Occipital lobe (tissue), 2 donors: Measurements from ENCODE around the gene ETF1. TPM values are rescaled to one million over a fixed set of nuclear protein-coding genes. Genes with fewer than 3 reads are reported as not detected.

ENCODE experiments used
- DNase-seq: peaks from one replicate; lab custom pipeline; 2025; lab: John Stamatoyannopoulos, UW
- total RNA-seq: library from RNA; depleted of rRNA; stranded (reverse); fragments of >200 nt; gene quantifications from one replicate; pipeline ENCODE4 v1.2.3, GENCODE V29; 2014

The ETF1 gene
- 63.3 TPM for total RNA-seq

DNA sequence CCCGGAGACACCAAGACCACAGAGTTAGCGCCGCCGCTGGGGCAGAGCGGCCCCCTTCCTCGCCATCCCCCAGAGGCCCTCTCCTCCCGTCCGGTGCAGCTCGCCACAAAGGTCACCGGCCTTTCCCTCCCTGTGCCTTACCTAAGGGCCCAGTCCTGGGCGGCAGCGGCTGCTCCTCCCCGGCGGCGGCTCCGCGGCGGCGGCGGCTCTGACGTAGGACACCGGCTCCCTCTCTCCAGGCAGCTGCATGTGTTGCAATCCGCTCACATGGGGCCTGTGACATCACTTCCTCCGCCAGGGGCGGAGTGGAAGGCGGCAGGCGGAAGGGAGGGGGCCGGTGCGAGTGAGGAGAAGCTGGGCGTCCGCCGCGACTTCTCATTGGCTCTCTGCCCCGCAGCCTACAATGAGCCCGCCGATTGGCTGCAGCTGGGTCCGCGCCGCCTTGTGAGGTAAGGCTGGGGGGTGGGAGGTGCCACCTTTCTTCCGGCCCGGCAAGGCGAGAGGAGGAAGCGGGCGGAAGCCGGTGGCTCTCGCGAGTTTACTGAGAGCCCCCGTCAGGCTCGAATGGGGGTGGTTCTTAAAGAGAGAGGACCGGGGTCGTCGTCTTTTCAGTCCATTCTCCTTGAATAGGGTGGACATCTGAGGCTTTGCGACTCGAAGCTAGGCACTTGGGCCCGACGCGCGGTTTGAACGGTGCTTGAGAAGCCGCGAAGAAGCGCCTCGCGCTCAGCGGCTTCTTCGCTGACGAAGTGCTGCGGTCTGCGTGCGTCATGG lies at the start of gene ETF1:
ETF1 (minus strand) TSS at position 281 of the 774 bp plus-strand sequence. CDS start 318 bp downstream, outside the sequence.
- DNase-seq: peak; percentile 100

DNA sequence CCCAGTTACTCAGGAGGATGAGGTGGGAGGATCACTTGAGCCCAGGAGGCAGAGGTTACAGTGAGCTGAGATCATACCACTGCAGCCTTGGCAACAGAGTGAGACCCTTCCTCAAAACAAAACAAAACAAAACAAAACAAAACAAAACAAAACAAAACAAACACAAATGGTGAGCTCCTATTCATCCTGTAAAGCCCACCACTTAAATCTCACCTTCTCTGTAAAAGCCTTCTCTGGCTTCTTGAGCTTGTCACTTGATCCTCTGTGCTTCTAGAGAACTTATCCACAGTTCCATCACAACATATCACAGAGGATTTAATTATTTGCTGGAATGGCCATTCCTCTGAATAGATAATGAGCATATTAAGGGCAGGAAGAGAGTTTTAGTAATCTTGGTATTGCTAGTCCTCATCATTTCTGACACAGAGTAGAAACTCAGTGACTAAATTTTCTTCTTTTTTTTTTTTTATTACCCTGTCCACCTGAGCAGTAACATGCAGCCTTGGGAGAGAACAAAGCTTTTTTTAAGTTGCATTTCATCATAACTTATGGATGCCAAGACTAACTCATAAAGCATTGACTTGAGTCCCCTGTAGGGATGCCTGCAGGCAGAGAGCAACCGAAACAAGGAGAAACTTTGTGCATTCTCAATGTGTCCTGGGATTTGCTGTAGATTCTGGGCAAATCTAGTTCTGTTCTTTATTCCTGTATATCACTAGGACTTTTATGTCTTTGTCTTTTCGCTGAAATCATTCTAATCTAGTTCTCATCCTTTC lies 45.2 kb upstream of the ETF1 start:
- no peak for DNase-seq

DNA sequence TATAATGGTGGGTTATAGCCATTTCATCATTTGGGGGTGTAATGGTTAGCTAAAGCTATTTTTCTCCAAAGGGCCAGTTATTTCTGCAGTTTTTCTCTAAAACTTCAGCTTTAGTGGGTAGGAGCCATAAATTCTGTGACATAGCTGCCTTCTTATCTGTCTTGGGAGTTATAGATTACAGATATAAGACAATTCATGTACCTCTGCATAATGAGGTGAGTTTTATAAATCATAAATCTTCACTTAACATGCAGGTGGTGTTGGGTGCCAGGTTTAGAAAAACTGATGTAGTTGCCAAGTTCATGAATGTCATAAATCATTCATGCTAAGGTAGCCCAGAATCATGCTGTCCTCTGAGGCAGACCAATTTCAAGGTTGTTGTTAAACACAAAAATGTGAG lies 42.1 kb upstream of the ETF1 start:
- no peak for DNase-seq

DNA sequence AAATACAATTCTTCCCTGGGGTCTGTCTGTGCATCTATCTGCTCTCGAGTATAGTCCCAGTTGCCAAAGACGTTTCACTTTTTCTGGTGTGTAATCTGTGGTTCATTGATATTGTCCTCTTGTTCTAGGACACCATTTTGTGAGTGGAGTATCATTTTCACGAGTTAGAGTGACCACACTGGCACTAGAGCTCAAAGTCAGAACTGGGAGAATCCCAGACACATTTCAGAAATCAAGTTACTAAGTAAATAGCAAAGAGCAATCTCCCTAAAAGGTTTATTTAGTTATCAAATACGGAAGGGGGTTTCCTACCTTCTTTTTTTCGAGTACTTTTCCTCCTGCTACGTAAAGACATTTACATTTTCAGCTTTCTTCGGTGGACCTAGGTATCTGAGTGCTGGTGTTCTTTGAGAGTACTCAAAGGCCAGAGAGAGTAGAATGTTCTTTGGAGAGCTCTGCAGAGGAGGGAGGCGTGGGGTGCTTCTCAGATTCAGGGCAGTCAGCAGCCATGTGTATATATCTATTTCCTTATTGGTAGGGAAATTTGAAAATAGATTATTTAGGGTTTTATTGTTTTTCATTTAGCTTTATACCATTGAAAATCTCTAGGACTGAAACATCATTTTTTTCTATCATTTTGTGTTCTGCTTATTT lies 41.1 kb upstream of the ETF1 start:
- no peak for DNase-seq

DNA sequence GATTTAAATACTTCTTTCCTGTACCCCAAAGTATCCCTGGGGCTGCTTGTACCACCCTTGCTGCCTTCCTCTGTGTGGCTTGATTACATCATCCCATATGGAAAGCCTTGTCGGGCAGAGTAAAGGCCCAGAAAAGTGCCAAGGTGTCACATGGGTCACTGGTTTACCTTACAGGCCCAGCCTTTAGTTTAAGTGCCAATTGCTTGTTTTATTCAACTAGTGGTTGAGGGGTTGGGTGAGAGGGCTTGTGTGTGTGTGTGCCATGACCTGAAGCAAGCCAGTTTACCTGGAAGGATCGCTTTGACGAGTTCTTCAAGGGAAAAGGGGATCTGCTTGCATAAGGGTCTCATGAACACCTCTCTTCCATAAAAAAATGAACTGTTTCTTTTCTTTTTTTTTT lies 39.9 kb upstream of the ETF1 start:
- DNase-seq: no peak

DNA sequence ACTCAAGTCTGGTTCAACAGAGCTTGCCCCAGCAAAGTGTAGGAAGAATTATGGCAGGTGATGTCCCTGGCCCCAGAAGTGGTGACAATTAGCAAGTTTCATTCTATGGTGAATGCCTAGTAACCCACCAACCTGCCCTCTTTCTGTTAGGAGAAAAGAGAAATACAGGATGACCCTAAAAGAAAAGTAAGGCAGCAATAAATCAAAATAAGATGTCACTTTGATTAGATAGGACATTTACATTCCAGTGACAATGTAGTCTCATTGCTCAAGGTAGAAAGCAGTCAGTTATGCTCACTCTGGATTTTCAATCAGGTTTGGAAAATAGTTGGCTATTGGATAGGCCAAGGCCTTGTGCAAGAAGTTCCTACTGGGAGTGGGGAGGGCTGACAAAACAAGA lies 37.7 kb upstream of the ETF1 start:
- DNase-seq: no peak

DNA sequence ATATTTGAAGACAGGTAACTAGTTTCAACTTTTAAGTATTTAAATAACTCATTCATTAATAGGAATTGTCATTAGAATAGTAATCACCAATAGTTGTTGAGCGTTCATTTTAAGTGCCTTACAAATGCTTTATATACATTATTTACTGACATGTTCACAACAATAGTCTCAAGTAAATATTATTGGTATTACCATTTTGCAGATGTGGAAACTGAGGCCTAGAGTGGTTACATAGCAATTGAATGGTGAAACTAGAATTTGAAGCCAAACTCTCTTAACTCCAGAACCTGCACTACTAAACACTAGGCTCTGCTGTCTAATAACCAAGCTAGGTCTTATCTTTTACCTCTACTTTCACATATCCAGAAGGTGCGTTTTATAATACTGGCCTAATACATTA lies 37.0 kb upstream of the ETF1 start:
- DNase-seq: no peak

DNA sequence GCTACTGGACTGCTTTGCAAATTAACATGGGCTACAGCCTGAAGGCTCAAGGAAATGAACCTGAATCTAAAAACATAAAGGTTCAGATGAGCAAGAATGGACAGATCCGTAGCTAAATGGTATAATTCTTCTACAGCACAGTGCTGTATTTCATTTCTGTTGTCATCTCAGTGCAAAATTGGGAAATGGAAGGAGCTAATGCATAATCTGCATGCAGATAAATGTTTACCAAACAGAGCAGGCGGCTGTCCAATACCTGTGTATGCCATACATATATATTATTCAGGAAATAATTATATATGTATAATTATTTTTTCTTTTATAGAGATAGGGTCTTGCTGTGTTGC lies 36.5 kb upstream of the ETF1 start:
- DNase-seq: no peak

DNA sequence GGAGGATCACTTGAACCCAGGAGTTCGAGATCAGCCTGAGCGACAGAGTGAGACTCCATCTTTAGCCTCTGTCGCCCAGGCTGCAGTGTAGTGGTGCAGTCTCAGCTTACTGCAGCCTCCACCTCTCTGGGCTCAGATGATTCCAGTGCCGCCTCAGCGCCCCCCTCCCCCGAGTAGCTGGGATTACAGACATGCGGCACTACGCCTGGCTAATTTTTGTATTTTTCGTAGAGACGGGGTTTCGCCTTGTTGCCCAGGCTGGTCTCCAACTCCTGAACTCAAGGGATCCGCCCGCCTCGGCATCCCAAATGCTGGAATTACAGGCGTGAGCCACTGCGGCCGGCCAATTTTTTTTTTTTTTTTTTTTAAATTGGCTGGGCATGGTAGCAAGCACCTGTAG lies 34.4 kb upstream of the ETF1 start:
- DNase-seq: no peak

DNA sequence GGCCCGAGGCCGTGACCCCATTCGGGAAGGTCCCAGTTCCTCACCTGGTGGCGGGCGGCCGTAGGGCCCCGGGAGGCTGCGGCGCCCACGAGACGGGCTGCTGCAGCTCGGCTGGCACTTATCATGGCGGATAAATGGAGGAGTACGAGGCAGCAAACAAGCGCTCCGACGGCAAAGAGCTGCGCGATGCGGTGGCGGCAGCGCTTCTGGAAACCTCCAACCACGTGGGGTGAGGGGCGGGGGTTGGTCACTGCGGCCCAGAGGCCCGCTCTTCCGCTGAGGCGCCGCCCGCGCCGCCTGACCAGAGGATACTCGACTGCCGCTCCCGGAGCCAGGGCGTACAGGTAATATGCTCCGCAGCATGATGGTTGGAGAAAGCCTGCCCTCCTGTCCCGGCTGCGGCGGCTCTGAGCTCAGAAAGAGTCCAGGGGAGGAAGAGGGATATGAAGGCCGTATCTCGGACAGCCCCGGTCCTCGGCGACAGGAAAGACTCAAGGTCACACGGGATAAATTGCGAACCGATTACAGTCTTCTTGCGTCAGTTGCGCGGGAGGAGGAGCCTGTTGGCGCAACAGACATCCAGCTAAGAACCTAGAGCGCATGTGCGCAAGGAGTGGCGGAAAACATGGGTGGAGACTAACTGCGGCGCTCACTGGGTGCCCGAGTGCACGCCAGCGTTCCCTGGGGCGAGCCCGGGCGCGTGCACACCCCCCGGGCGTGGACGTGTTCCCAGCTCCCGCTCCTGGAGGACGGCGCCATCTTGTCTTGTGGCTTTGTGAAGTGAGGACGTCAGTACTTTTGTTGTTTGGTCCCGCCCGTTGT lies 32.4 kb upstream of the ETF1 start, which contains the start of gene HSPA9:
HSPA9 (minus strand) TSS at position 208 of the 822 bp plus-strand sequence; CDS start at position 125, 83 bp downstream.
- DNase-seq: peak; percentile 97

DNA sequence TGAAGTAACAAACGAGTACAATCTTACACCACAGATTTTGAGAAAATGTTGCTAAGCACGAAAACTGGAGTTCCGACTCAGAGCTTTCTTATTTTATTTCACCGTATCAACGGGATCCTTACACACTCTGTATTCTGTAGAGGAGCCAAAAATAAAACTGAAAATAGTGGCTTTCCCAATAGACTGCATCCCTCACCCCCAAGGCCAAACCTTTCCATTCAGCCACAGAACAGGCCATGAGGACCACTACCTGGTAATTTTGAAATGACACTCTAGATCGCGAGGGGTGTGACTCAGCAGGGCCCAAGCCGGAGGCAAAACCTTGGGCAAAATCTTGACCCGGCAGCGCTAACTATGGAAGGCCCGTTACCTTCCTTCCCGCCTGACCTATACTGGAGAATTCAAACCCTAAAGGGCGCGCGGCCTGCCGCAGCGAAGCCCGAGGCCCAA lies 31.7 kb upstream of the ETF1 start:
- DNase-seq: no peak

DNA sequence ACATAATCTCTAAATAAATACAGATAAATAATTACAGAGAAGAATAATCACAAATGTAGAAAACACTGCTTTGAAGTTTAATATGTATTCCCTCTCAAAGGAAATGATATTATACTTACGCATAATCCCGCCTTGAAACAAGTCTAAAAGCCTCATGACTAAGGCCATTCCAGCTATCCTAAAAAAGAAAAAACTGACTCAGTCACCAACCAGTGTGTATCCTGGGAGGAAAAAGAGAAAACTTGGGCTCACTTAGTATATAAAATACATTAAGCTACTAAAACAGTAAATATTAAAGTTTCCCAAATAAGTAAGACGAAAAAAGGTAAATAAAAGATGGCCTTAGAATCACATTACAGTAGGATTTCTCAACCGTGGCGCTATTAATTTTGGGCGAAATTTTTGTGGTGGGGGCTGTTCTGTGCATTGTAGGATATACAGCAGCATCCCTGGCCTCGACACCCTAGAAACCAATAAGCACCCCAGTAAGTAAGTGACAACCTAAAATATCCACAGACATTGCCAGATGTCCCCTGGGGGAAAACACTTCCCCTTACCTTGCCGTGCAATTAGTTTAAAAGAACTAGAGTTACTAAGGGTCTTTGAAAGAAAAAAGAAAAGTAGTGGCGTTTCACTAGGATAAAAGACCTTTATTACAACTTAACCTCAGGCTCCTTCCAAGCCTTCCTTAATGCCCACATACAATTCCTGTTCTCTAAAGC lies 31.1 kb upstream of the ETF1 start:
- DNase-seq: no peak

DNA sequence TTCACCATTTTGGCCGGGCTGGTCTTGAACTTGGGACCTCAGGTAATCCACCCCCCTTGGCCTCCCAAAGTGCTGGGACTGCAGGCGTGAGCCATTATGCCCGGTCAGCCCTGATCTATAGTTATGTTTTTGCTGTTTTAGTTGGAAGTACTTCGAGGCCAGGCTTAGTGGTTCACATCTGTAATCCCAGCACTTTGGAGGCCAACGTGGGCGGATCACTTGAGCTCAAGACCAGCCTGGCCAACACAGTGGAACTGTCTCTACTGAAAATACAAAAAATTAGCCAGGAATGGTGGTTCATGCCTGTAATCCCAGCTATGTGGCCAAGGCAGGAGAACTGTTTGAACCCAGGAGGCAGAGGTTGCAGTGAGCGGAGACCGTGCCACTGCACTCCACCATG lies 30.2 kb upstream of the ETF1 start:
- no peak for DNase-seq

DNA sequence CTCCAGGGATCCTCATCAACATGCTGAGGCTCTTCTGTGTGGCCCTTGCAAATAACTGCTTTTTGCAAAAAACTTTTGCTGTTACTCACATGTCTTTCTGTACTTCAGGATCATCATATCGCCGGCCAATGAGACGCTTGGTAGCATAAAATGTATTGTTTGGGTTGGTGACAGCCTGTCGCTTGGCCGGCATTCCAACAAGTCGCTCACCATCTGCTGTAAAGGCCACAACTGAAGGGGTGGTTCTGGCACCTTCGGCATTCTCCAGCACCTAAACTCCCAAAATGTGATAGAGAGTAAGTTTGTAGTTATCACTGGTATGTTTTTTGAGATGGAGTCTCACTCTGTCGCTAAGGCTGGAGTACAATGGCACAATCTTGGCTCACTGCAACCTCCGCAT lies 27.8 kb upstream of the ETF1 start:
- DNase-seq: no peak

DNA sequence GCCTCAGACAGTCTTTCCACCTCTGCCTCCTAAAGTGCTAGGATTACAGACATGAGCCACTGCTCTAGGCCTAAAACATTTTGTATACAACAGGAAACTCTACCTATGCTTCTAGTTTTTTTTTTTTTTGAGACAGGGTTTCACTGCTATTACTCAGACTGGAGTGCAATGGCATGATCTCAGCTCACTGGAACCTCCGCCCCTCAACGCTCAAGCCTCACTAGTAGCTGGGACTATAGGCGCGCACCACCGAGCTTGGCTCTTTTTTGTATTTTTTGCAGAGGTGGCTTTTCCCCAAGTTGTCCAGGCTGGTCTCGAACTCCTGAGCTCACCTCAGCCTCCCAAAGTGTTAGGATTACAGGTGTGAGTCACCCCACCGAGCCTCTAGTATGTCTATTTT lies 26.7 kb upstream of the ETF1 start:
- DNase-seq: no peak

DNA sequence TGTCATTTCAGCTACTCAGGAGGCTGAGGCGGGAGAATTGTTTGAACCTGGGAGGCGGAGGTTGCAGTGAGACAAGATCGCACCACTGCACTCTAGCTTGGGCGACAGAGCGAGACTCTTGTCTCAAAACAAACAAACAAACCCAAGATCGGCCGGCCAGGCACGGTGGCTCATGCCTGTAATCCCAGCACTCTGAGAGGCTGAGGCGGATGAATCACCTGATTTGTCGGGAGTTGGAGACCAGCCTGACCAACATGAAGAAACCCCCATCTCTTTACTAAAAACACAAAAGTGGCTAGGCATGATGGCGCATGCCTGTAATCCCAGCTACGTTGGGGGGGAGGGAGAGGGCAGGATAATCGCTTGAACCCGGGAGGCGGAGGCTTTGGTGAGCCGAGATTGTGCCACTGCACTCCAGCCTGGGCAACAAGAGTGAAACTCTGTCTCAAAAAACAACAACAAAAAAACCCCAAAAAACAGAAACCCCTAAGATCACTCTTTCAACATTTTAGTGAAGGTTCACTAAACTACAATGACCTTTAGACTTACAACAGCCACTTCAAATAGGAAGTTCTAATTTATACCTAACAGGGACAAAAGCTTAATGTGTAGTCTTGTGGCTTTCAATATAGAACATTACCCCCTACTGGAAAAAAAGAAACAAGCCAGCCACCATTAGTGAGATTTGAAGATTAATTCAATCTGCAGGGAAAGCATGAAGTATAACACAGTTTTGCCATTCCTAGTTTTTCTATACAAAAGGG lies 25.2 kb upstream of the ETF1 start:
- DNase-seq: no peak

DNA sequence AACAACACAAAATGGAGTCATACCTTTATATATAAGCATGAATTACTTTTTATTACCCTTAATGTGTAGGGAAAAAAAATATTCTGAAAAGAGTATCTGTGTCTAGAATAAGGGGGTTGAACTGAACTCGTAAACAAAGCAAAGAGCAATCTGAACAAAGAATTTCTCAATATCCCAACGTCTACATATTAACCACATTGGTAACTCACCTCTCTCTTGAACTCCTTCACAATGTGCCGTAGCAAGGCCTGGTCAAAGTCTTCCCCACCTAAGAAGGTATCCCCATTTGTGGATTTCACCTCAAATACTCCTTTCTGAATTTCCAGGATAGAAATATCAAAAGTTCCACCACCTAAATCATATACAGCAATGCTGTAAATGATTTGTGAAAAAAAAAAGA lies 23.8 kb upstream of the ETF1 start:
- no peak for DNase-seq

DNA sequence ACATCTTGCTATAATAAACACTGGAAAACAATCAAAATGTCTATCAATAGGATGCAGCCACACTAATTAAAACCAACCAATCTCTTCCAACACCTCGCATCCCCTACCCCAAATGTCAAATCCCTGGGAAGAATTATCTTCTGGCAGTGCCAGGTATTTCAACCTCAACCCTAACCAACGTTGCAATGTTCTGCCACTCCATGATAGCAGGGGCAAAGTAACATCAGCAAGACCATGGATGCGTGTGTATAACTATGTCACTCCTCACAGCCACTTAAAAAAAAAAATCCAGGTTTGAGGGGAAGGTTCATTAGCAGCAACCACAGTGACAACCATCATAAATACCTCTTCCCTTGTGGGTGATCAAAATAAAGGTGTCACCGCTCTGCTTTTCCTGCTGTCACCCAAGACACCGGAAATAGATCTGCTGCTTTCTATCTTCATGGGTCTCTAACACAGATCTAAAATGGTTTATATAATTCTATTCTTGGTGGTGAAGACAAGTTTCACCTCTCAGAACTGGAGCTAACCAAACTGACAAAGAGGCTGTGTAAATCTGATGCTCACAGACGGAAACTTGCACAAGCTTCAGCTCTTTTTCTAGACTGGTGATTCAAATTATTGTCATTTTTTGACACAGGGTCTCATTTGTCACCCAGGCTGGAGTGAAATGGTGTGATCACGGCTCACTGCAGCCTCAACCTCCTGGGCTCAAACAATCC lies 22.2 kb upstream of the ETF1 start:
- DNase-seq: no peak

DNA sequence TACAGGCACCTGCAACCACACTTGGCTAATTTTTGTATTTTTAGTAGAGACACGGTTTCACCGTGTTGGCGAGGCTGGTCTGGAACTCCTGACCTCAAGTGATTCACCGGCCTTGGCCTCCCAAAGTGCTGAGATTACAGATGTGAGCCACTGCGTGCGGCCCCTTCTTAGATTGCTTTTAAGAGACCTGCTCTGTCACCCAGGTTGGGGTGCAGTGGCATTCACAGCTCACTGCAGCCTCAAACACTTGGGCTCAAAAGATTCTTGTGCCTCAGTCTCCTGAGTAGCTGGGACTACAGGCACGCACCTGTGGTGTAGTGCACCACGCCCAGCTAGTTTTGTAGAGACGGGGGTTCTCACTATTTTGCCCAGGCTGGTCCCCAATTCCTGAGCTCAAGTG lies 21.2 kb upstream of the ETF1 start:
- no peak for DNase-seq
